ENCODE results near the gene BCL7A. TPM values are rescaled to one million over a fixed set of nuclear protein-coding genes. Genes with fewer than 3 reads are reported as not detected.
A peak's percentile ranks its signal among the peaks of the same experiment; 100 is the strongest.

The BCL7A gene
- polyA plus RNA-seq, 1 of the 3 experiments (the other 2 are of a cell fraction) = 34.0 TPM

DNA sequence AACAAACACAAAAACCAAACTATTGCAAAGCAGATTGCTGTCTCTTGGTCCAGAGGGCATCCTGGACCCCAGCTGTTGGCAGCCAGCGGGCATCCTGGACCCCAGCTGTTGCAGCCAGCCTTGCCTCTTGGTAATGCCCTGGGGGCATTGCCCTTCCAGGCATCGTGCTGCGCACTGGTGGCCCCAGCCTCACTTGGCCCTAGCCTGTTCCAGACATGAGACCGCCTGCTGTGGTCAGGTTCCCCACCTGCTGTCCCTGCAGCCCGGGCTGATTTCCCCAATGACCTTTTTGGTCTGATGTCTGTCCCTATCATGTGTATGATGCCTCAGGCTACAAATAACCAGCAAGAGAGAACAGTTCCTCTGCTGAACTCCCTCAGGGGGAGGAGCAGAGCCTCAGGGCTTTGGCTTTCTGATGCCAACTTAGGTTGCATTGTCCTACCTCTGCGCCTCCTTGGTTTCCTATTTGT lies 77.6 kb downstream of the BCL7A start:
- Histone ChIP-seq H3K9me2 (no peaks in the 10 kb centered on the region), H3K9ac (no peak overlapping the region), H3K79me2 (ENCODE audit: insufficient read depth) (peaks cover 95% of the 10 kb centered on the region), H4K20me1 (ENCODE audit: insufficient read depth) (peaks cover 55% of the 10 kb centered on the region), H3K4me1 (ENCODE audit: control insufficient read depth in 1 of 2, insufficient read depth in 2 of 2, low read depth in 1 of 2, low read length in 1 of 2) (peaks cover 25 to 40% of the 10 kb centered on the region in 2 experiments), H3K27ac (ENCODE audit: low read depth in 2 of 2, low read length in 1 of 2) (peak overlapping the region in 1 of 2 experiments; percentile 54; a peak in 1 of 4 replicates), H2AFZ (ENCODE audit: low read depth) (no peak overlapping the region), H3K36me3 (replicated peaks in 1 of 2; ENCODE audit: control insufficient read depth in 1 of 2, insufficient read depth in 2 of 2, low read length in 1 of 2) (no peaks in the 10 kb centered on the region), H3K27me3 (ENCODE audit: insufficient read depth) (no peaks in the 10 kb centered on the region), H3K4me3 (ENCODE audit: low read depth in 2 of 2, low read length in 1 of 2) (no peak overlapping the region), H3F3A (replicated peaks; ENCODE audit: insufficient read depth) (peaks cover 19% of the 10 kb centered on the region), H3K4me2 (no peak overlapping the region), H3K9me3 (no peaks in the 10 kb centered on the region)
- no peak for DNase-seq
- WGBS (ENCODE audit: low lambda C conversion rate) = 93% methylated on average over 4 of the region's 6 CpGs
- no peak for TF ChIP-seq EP300 (IDR thresholded peaks at IDR 0.05; ENCODE audit: borderline replicate concordance in 1 of 2, low read depth in 1 of 2, low read length in 1 of 2)
- no peak for TF ChIP-seq EZH2phosphoT487 (IDR thresholded peaks at IDR 0.05; ENCODE audit: borderline replicate concordance, low read depth)
- no peak for TF ChIP-seq MEF2A (IDR thresholded peaks at IDR 0.05; ENCODE audit: borderline replicate concordance, low read depth)
- TF ChIP-seq, protein P1, sequence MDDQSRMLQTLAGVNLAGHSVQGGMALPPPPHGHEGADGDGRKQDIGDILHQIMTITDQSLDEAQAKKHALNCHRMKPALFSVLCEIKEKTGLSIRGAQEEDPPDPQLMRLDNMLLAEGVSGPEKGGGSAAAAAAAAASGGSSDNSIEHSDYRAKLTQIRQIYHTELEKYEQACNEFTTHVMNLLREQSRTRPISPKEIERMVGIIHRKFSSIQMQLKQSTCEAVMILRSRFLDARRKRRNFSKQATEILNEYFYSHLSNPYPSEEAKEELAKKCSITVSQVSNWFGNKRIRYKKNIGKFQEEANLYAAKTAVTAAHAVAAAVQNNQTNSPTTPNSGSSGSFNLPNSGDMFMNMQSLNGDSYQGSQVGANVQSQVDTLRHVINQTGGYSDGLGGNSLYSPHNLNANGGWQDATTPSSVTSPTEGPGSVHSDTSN (IDR thresholded peaks at IDR 0.05) = no peak
- no peak for TF ChIP-seq TEAD4 (IDR thresholded peaks at IDR 0.05; ENCODE audit: borderline replicate concordance, insufficient read depth)
- no peak for TF ChIP-seq TCF12 (IDR thresholded peaks at IDR 0.05)
- TF ChIP-seq FOSL2 (IDR thresholded peaks at IDR 0.05; ENCODE audit: borderline replicate concordance, low read depth) = no peak
- no peak for TF ChIP-seq SMC3 (IDR thresholded peaks at IDR 0.05; ENCODE audit: low read depth, low read length)
- no peak for TF ChIP-seq NFIC (IDR thresholded peaks at IDR 0.05; ENCODE audit: borderline replicate concordance)
- TF ChIP-seq, protein P2, sequence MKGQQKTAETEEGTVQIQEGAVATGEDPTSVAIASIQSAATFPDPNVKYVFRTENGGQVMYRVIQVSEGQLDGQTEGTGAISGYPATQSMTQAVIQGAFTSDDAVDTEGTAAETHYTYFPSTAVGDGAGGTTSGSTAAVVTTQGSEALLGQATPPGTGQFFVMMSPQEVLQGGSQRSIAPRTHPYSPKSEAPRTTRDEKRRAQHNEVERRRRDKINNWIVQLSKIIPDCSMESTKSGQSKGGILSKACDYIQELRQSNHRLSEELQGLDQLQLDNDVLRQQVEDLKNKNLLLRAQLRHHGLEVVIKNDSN (IDR thresholded peaks at IDR 0.05; ENCODE audit: borderline replicate concordance, low read depth) = no peak
- TF ChIP-seq, protein P3, sequence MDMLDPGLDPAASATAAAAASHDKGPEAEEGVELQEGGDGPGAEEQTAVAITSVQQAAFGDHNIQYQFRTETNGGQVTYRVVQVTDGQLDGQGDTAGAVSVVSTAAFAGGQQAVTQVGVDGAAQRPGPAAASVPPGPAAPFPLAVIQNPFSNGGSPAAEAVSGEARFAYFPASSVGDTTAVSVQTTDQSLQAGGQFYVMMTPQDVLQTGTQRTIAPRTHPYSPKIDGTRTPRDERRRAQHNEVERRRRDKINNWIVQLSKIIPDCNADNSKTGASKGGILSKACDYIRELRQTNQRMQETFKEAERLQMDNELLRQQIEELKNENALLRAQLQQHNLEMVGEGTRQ (IDR thresholded peaks at IDR 0.05; ENCODE audit: borderline replicate concordance, low read depth, low read length) = no peak
- TF ChIP-seq CHD2 (IDR thresholded peaks at IDR 0.05; ENCODE audit: low read length, partially characterized antibody) = no peak
- TF ChIP-seq, protein P4, sequence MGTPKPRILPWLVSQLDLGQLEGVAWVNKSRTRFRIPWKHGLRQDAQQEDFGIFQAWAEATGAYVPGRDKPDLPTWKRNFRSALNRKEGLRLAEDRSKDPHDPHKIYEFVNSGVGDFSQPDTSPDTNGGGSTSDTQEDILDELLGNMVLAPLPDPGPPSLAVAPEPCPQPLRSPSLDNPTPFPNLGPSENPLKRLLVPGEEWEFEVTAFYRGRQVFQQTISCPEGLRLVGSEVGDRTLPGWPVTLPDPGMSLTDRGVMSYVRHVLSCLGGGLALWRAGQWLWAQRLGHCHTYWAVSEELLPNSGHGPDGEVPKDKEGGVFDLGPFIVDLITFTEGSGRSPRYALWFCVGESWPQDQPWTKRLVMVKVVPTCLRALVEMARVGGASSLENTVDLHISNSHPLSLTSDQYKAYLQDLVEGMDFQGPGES (IDR thresholded peaks at IDR 0.05; ENCODE audit: low read depth, low read length) = no peak
- CTCF ChIA-PET = interaction anchor here (0.6 to 3.0 kb wide), 8 partner anchors 12 to 45 kb away, joined by 3 to 12 read pairs (median 5); no protein-coding TSS in a partner anchor
- POLR2A ChIA-PET = no interaction called here
